Gastrocnemius medialis (tissue), 4 donors: ENCODE data around the gene RYR2.

Experiments
- POLR2A ChIP-seq, 2 donors: fragments of 450-650 bp; IDR thresholded peaks; one replicate each; pipeline ENCODE4 v1.6.1; 2017; ENCODE audit warnings: antibody characterized with exemption in 2 of 2, mild to moderate bottlenecking in 2 of 2, moderate library complexity in 2 of 2
- TF ChIP-seq, protein P1 (sequence below), 5 experiments: fragments of 450-650 bp in 3 of 5; fragments of 200-600 bp in 2 of 5; sonication (generic) in 2 of 5; IDR thresholded peaks in 4 of 5; conservative IDR thresholded peaks in 1 of 5; 1 replicate in 4 of 5; 2 replicates in 1 of 5; pipeline ENCODE4 v1.5.1; 2016 to 2019; ENCODE audit warnings: antibody characterized with exemption in 5 of 5, mild to moderate bottlenecking in 3 of 5, moderate library complexity in 3 of 5

DNA sequence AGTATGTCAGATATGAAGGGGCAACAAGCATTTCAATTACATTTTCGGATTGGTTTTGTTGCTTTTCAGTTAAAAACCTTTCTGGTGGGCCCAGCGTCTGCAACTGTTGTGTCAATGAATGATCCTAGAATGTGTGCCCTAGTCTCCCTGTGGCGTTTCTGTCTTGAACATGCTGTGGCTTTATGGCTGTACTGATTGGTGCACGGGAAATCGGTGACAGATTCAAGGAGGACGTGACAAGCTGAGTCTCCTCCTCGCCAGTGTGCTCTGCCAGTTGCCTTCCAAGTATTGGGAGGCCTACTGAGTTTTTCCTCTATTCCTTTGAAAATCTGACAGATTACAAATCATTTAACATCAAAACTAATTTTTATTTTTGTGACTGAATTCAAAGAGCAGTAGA lies 721.2 kb downstream of the RYR2 start:
- no peak for TF ChIP-seq POLR2A (IDR thresholded peaks at IDR 0.05)
- TF ChIP-seq, protein P1, sequence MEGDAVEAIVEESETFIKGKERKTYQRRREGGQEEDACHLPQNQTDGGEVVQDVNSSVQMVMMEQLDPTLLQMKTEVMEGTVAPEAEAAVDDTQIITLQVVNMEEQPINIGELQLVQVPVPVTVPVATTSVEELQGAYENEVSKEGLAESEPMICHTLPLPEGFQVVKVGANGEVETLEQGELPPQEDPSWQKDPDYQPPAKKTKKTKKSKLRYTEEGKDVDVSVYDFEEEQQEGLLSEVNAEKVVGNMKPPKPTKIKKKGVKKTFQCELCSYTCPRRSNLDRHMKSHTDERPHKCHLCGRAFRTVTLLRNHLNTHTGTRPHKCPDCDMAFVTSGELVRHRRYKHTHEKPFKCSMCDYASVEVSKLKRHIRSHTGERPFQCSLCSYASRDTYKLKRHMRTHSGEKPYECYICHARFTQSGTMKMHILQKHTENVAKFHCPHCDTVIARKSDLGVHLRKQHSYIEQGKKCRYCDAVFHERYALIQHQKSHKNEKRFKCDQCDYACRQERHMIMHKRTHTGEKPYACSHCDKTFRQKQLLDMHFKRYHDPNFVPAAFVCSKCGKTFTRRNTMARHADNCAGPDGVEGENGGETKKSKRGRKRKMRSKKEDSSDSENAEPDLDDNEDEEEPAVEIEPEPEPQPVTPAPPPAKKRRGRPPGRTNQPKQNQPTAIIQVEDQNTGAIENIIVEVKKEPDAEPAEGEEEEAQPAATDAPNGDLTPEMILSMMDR (IDR thresholded peaks at IDR 0.05 in 4 of 5, conservative IDR thresholded peaks at IDR 0.05 in 1 of 5), result no peak
